GM10847 (cell line): ENCODE results near the gene PLK3.

Source experiments
- POLR2A ChIP-seq: IDR thresholded peaks from 2 replicates; pipeline ENCODE4 v1.6.1; 2011; ENCODE audit not compliant: insufficient read length; ENCODE audit errors: extremely low read depth

PLK3 gene

DNA sequence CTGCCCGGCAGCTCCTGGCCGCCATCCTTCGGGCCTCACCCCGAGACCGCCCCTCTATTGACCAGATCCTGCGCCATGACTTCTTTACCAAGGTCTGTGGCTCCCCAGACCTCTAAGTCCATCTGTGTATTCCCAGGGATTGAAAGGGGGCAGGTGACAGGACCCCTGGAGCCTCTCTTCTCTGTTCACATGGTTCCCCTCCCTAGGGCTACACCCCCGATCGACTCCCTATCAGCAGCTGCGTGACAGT lies 2.8 kb downstream of the PLK3 start:
- TF ChIP-seq POLR2A = no peak

DNA sequence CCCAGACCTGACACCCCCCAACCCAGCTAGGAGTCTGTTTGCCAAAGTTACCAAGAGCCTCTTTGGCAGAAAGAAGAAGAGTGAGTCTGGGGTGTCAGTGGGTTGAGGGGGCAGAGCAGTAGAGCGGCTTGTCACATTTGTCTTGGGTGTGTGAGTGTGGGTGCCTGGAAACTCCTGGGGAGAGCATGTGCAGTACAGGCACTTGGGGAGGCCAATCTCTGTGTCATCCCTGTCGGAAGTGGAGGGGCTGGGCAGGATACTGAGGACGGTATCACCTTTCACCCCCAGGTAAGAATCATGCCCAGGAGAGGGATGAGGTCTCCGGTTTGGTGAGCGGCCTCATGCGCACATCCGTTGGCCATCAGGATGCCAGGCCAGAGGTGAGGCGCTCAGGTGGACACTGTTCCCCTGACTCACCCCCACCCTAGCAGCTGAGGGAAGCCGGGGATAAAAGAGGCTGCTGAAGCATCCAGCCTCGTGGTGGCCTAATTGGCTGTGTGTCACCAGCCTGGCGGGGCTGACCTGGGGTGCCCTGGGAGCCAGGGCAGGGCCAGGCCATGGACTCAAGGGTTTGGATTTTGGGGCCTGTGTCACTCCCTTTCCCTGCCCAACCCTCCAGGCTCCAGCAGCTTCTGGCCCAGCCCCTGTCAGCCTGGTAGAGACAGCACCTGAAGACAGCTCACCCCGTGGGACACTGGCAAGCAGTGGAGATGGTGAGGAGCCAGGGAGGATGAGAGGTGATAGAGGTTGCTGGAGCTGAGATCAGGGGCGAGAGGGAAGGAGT lies 3.3 kb downstream of the PLK3 start:
- TF ChIP-seq POLR2A = no peak

DNA sequence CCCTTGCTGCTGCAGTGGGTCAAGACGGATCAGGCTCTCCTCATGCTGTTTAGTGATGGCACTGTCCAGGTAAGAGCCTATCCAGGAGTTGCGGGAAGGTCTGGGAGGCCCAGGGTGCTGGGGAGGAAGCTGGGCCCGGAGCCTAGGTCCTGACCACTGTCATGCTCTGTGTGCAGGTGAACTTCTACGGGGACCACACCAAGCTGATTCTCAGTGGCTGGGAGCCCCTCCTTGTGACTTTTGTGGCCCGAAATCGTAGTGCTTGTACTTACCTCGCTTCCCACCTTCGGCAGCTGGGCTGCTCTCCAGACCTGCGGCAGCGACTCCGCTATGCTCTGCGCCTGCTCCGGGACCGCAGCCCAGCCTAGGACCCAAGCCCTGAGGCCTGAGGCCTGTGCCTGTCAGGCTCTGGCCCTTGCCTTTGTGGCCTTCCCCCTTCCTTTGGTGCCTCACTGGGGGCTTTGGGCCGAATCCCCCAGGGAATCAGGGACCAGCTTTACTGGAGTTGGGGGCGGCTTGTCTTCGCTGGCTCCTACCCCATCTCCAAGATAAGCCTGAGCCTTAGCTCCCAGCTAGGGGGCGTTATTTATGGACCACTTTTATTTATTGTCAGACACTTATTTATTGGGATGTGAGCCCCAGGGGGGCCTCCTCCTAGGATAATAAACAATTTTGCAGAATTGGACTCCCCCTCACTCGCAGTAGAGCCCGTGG lies 5.3 kb downstream of the PLK3 start:
- no peak for TF ChIP-seq POLR2A

DNA sequence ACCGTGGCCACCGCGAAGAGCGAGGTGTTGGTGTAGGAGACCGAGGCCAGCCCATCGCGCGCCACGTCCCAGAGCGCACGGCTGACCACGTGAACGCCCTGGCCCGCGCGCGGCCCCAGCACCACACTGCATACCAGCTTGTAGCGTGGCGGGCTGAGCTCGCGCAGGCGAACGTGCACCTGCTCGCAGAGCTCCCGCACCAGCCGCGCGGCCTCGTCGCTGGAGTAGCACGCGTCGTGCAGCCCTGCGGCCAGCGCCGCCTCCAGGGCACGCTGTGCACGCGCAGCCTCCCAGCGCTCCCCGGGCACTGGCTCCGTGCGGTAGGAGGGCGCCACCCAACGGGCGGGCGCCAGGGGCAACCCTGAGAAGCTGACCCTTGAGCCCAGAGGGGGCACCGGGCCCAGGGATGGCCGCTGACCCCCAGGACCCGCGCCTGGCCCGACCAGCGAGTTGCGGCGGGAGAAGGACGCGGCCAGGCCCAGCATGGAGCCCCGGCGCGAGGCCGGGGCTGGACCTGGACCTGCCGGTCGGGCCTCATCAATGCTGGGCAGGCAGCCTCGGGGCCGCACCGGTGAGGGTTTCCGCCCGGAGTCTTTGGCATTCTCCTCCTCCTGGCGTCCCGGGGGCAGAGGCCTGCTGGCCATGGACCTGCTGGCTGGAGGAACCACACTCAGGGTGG lies 6.0 kb downstream of the PLK3 start:
- TF ChIP-seq POLR2A = no peak

DNA sequence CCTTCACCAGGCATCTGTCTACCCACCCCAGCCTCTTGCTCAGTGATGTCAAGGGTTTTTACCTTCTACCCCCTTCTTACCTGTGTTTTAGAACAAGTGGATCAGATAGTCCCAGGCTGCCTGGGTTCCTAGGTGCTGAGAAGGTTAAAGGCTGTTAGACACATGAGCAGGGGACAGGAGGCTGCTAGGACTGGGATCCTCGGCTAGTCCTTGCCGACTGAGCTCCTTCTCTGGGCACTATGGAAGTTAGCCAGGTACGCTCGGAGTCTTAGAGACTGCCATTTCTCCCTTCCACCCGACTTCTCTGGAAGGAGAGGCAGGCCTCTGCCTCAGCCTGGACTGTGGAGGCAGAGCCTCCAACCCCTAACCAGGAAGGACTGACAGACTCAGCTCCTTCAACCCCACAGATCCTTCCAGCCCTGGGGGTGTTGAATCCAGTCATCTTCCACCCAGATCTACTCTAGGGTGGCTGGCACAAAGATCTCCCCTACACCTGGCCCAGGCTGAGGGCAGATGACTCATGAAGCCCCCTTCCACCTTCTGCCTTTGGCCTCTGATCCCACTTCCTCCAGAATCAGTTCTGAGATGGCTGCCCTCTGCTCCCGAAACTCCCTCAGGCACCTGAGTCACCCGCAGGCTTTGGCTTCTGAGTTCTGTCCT lies 6.7 kb downstream of the PLK3 start, which contains the start of gene DYNLT4:
Gene DYNLT4 (minus strand): TSS at position 648 of the 660 bp plus-strand sequence. CDS start 683 bp downstream, outside the sequence.
- TF ChIP-seq POLR2A = no peak

DNA sequence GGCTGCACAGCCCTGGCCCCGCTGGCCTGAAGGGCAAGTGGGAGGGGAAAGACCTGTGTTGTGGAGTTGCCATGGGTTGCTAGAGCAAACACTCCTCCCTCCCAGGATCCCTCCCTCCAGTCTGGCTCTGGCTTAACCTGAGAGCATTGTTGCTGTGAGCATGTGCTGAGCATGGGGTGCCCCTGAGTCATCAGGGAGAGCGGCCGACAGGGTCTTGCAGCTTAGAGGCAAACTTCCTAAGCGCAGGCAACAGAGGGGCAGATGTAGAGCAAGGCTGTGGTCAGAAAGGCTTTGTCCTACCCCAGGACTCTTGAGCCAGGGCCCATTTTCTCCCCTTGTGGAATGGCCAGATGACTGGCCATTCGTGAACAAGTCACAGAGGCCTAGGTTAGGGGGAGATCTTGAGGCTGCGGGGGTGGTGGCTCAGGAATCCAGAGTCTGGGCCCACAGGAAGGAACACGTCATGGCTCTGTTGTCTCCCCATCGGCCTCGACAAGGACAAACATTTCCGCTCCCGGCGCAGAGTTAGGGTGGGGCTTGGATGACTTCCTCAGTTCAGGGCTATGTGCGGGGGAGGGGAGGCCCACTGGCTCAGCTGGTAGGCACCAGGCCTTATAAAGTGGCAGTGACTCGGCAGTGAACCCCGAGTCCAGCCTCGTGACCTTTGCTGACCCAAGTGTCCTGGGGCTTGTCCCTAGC lies 7.3 kb downstream of the PLK3 start:
- TF ChIP-seq POLR2A = no peak

DNA sequence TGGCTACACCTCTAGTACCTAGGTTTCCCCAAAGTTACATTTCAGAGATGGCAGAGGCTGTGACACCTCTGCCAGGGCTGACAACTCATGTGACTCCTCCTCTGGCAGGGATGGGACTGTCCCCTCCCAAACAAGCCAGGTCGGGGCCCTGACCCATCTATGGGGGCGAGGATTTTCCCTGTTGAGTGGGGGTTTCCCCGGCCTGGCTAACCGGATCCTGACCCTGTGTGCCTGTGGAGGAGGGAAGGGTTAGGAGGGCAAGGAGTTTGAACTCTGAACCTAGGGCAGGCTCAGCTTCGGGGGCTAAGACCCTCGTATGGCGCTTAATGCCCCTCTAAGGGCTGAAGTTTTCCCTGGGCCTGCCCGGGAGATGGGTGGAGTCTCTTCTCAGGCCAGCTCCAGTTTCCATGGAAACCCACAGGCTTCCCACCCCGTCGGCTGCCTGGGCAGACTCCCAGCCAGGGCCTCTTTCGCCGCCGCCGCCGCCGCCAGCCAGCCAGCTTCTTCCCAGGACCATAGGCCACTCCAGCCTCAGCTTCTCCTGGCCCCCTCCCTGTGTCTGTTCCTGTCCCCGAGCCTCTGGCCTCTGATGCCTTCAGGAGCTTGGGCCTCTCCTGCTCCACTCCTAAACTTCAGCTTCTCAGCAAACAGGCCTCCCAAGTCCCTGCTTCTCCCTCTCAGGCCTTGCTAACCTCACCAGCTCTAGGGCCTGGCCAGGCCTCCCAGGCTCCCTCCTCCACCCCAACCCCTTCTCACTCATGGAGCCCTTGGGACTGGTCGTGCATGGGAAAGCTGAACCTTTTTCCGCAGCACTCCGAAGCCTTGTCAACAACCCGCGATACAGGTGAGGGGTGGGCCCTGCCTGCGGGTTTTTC lies 8.1 kb downstream of the PLK3 start, which contains the start of gene BTBD19:
Gene BTBD19 (plus strand): TSS at position 461 of the 875 bp plus-strand sequence. CDS start 298 bp downstream, at position 759.
- no peak for TF ChIP-seq POLR2A

DNA sequence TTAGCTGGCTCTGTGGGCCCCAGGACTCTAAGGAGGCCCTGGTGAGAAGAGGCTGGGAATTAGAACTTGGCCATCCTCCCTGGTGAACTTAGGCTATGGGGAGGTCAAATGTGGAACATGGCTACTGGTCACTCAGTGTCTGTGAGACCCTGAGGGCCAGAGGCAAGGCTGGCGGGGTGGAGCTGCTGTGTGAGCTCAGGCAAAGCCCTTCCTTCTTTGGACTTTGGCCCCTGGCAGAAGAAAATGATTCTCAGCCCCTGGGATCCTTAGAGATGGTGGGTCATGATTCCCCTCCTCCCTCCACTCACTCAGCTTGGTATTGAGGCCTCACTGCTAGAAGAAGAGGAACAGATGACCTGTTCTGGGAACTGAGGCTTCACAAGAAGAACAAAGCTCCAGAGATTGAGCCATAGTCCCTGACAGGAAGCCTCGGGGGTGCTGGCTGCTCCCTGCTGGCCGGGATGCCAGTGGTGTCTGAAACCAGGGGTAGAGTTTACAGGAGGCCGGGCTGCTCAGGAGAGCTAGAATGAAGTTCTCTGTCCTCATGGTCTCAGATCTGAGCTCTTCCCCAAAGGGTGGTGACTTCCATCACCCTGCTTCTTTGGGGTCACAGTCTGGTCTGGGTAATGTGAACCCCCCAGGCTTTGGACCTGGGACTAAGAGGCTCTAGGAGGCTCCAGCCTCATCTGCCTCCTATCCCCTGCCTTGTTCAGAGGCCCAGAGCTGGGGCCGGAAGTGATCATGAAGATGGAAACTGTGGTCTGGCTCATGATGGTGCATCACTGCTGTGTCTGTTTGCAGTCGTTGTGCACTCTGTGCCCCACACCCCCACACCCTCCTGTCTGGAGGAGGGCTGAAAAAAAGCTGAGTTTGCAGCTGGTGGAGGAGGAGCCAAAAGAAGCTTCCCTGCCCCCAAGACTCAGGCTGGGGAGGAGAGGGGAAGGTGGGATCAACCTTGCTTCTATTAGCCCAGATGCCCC lies 9.1 kb downstream of the PLK3 start:
- peak; percentile 34 for TF ChIP-seq POLR2A

DNA sequence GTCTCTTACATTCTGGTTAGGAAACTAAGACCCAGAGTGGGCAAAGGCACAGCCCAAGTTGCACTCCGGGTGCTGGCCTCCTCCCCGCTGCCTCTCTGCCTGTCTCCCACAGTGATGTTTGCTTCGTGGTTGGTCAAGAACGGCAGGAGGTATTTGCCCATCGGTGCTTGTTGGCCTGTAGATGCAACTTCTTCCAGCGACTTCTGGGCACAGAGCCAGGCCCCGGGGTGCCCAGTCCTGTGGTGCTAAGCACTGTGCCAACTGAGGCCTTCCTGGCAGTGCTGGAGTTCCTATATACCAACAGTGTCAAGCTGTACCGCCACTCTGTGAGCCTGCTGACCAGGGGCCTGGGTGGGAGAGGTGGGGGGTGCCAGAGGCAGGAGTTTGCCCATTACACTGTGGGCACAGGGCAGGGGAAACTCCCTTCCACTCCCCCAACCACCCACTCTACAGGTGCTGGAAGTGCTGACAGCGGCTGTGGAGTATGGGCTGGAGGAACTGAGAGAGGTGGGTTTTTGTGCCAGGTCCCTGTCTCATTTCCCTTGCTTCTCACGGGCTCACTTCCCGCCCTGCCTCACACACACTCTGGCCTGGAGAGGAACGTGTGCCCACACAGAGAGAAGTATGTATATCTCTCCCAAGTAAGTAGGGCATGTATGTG lies 10.1 kb downstream of the PLK3 start:
- TF ChIP-seq POLR2A = no peak

DNA sequence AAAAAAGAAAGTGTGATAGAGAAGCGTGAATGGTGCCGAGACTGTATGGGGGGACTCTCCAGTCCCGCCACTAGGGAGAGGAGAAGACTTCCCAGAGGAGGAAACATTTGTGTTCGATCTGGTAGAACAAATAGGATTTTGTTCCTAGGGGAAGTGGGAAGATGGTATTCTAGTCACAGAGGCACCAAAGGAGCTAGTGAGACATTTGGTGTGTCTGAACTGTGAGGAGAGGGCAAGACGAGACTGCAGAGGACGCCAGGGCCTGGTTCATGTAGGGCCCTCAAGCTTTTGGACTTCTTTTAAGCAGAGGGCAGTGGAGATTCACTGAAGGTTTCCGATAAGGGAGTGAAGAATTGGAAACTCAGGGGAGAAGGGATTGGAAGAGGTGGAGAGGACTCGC lies 11.1 kb downstream of the PLK3 start:
- TF ChIP-seq POLR2A = no peak

DNA sequence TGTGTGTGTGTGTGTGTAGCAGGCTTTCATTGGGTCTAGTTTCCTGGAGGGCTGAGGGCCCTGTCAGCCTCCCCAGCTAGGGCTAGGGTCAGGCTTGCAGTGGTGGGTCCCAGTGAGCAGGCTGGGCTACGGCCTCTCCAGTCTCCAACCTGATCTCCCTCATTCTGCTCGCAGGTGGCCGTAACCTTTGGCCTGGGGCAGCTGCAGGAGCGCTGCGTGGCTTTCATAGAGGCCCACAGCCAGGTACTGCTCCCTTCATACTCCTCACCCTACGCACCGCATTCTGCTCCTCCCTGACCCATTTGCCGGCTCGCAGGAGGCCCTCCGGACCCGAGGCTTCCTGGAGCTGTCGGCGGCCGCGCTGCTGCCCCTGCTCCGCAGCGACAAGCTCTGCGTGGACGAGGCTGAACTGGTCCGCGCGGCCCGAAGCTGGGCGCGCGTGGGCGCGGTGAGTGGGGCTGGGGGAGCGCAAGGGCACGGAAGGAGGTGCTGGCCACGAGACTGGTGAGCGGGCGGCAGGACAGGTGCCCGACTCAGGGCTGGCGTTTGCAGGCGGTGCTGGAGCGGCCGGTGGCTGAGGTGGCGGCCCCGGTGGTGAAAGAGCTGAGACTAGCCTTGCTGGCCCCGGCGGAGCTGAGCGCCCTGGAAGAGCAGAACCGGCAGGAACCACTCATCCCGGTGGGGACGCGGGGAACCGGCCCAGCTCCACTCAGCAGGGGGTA lies 12.8 kb downstream of the PLK3 start:
- TF ChIP-seq POLR2A = no peak

DNA sequence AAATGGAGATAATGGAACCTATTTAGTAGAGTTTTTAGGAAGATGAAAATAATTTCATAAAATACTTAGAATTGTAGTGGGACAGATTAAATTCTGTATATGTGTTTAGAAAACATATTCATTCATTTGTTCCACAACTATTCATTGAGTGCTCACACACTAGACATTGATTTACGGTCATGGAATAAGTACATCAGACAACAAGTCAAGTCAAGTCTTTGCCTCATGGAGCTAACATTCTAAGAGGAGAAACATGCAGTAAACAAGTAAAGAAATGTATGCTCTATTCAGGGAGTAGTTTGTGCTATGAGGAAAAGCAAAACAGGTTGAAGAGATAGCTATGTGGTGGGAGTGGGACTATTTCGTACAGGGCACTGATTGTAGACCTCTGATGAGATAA lies 17.1 kb downstream of the PLK3 start:
- TF ChIP-seq POLR2A = no peak
